ENCODE results near the gene PLN.

The PLN gene

DNA sequence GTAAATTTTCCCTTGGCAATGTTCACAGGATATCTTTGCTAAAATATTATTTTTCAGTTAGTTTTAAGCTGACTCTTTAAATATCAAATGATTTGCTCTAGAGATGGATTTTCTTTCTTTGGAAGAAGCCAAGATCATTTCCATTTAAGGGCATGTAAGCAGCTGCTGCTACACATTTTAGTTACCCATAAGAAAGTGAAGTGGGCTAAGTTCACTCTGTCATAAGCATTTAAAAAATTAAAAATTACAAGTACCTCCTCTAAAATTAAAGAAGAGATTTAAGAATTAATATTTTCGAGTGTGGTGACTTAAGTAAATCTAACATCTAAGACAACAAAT lies 1.2 kb upstream of the PLN start:
- H3K9me3 ChIP-seq (ENCODE audit: control insufficient read depth, insufficient read depth, low read depth, low read length), result no peaks in the 10 kb centered on the region
- no peak overlapping the region for H3K4me3 ChIP-seq (ENCODE audit: low read depth, low read length)
- H3K4me1 ChIP-seq (ENCODE audit: control insufficient read depth, insufficient read depth, low read length), result peaks cover 6% of the 10 kb centered on the region
- no peaks in the 10 kb centered on the region for H3K36me3 ChIP-seq (ENCODE audit: control insufficient read depth in 2 of 2, insufficient read depth in 1 of 2, low read length in 2 of 2)
- TF ChIP-seq BCL11B (tag by site-specific recombination; IDR thresholded peaks at IDR 0.05; ENCODE audit: low read depth), result no peak
- TF ChIP-seq ZNF76 (tag by site-specific recombination; IDR thresholded peaks at IDR 0.05; ENCODE audit: borderline replicate concordance, low read depth), result no peak
- TF ChIP-seq ZBTB48 (tag by site-specific recombination; IDR thresholded peaks at IDR 0.05), result no peak
- no peak for TF ChIP-seq GLIS1 (tag by site-specific recombination; IDR thresholded peaks at IDR 0.05)
- TF ChIP-seq WT1 (tag by site-specific recombination; IDR thresholded peaks at IDR 0.05), result no peak
- H3K27ac ChIP-seq (ENCODE audit: extremely low read depth, low read depth, low read length), result no peak overlapping the region
- CTCF ChIA-PET, result interaction anchor here (1.0 to 2.2 kb wide), 2 partner anchors 33 to 261 kb away, joined by 4 to 12 read pairs; no protein-coding TSS in a partner anchor
- POLR2A ChIA-PET, result no interaction called here

DNA sequence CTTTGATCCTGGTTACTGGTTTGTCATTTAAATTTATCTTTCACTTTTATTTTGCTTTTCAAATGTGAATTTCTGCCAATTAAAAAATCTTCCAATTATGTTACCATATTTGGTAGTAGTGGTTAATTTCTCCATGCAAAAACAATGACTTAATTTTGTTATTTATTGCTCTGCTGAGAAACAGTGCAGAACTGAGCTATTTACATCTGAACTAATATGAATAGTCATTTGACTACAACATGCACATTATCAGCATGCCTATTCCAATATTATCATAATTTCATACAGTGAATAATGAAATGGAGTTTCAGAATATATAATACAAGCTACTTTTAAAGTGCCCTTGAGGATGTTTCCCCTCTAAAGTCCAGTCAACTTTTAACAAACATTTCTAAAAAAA lies 517 bp downstream of the PLN start:
- POLR2A ChIA-PET, result no interaction called here
- H3K4me1 ChIP-seq (ENCODE audit: control insufficient read depth, insufficient read depth, low read length), result peaks cover 6% of the 10 kb centered on the region
- CTCF ChIA-PET, result interaction anchor here (0.6 to 2.6 kb wide), 3 partner anchors 32 to 265 kb away, joined by 3 to 11 read pairs (median 5); no protein-coding TSS in a partner anchor
- H3K27ac ChIP-seq (ENCODE audit: extremely low read depth, low read depth, low read length), result no peak overlapping the region
- no peak for TF ChIP-seq ZFP69B (tag by site-specific recombination; IDR thresholded peaks at IDR 0.05)
- no peak for TF ChIP-seq KLF10 (tag by site-specific recombination; IDR thresholded peaks at IDR 0.05)
- no peak for TF ChIP-seq ZNF155 (tag by site-specific recombination; IDR thresholded peaks at IDR 0.05)
- no peak for TF ChIP-seq ZIC2 (tag by site-specific recombination; IDR thresholded peaks at IDR 0.05)
- TF ChIP-seq, protein P1, sequence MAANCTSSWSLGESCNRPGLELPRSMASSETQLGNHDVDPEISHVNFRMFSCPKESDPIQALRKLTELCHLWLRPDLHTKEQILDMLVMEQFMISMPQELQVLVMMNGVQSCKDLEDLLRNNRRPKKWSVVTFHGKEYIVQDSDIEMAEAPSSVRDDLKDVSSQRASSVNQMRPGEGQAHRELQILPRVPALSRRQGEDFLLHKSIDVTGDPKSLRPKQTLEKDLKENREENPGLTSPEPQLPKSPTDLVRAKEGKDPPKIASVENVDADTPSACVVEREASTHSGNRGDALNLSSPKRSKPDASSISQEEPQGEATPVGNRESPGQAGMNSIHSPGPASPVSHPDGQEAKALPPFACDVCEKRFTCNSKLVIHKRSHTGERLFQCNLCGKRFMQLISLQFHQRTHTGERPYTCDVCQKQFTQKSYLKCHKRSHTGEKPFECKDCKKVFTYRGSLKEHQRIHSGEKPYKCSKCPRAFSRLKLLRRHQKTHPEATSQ (tag by site-specific recombination; IDR thresholded peaks at IDR 0.05), result no peak
- TF ChIP-seq ELK4 (IDR thresholded peaks at IDR 0.05; ENCODE audit: borderline replicate concordance, low read depth, low read length), result no peak
- no peak for TF ChIP-seq ZNF692 (tag by site-specific recombination; IDR thresholded peaks at IDR 0.05)
- no peaks in the 10 kb centered on the region for H3K36me3 ChIP-seq (ENCODE audit: control insufficient read depth in 2 of 2, insufficient read depth in 1 of 2, low read length in 2 of 2)
- H3K4me3 ChIP-seq (ENCODE audit: low read depth, low read length), result no peak overlapping the region
- no peaks in the 10 kb centered on the region for H3K9me3 ChIP-seq (ENCODE audit: control insufficient read depth, insufficient read depth, low read depth, low read length)

DNA sequence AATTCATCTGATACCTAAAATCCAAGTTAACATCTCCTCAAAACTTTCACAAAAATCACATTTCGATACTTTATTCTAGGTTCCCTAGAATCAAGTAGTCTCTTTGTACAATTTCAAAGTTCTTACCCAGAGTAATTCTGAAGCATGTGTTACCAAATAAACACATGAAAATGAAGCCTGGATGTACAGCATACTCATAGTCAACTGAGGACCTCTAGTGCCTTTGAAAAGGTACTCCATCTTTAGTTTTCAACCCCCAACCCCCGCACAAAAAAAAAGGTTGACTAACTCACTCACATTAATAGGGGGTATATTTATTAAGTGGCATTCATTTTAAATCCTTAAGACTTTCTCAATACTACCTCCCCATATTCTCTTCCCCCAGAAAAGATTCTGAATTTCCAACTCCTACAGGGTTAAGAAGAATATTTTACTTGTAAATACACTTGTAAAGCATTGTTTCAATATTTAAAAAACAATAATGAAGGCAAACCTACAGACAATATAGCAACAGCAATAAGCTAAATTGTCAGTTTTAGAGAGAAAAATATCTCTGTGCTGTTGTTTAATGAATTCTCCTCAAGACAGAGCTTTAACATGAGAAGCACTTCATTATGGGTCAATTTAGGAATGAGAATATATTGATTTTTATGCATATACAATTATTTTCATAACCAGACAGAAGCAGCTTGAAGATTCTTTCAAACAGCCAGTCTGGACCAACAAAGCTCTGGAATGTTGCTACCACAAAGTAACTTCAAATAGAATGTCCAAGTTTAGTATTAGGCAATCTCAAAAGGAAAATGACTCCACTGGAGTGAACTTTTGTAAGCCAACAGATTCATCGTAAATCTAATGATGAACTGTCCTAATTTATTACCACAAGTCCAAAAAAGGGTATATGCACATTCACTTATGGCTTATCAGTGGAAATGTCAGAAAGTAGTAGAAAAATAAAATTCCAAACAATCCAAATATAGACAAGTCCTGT lies 3.3 kb downstream of the PLN start:
- no peaks in the 10 kb centered on the region for H3K36me3 ChIP-seq (ENCODE audit: control insufficient read depth in 2 of 2, insufficient read depth in 1 of 2, low read length in 2 of 2)
- no peaks in the 10 kb centered on the region for H3K9me3 ChIP-seq (ENCODE audit: control insufficient read depth, insufficient read depth, low read depth, low read length)
- no peak overlapping the region for H3K4me3 ChIP-seq (ENCODE audit: low read depth, low read length)
- ChIA-PET CTCF (interaction anchor here (0.6 to 3.0 kb wide), 16 partner anchors 8 to 711 kb away, joined by 3 to 12 read pairs (median 4); partner anchors contain the start of gene SLC35F1), POLR2A (interaction anchor here (0.7 kb wide), 1 partner anchor 99 kb away, joined by 3 read pairs; no protein-coding TSS in a partner anchor)
- H3K27ac ChIP-seq (ENCODE audit: extremely low read depth, low read depth, low read length), result no peak overlapping the region
- H3K4me1 ChIP-seq (ENCODE audit: control insufficient read depth, insufficient read depth, low read length), result no peaks in the 10 kb centered on the region; the same call in 1 of the 2 replicates
- no peak for TF ChIP-seq ZNF239 (tag by site-specific recombination; IDR thresholded peaks at IDR 0.05)
- no peak for TF ChIP-seq WT1 (tag by site-specific recombination; IDR thresholded peaks at IDR 0.05)
- TF ChIP-seq ZNF660 (tag by site-specific recombination; IDR thresholded peaks at IDR 0.05), result 0 out of 2 replicates have a peak, but pooled peaks have one; percentile 55
- TF ChIP-seq, protein P2, sequence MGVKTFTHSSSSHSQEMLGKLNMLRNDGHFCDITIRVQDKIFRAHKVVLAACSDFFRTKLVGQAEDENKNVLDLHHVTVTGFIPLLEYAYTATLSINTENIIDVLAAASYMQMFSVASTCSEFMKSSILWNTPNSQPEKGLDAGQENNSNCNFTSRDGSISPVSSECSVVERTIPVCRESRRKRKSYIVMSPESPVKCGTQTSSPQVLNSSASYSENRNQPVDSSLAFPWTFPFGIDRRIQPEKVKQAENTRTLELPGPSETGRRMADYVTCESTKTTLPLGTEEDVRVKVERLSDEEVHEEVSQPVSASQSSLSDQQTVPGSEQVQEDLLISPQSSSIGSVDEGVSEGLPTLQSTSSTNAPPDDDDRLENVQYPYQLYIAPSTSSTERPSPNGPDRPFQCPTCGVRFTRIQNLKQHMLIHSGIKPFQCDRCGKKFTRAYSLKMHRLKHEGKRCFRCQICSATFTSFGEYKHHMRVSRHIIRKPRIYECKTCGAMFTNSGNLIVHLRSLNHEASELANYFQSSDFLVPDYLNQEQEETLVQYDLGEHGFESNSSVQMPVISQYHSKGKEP (tag by site-specific recombination; IDR thresholded peaks at IDR 0.05), result no peak
- TF ChIP-seq RBAK (tag by site-specific recombination; IDR thresholded peaks at IDR 0.05), result no peak
- no peak for TF ChIP-seq ZNF670 (tag by site-specific recombination; IDR thresholded peaks at IDR 0.05; ENCODE audit: low read depth)
- peak; percentile 40 for TF ChIP-seq CTCF (tag by site-specific recombination; IDR thresholded peaks at IDR 0.05)
- TF ChIP-seq ZNF654 (tag by site-specific recombination; IDR thresholded peaks at IDR 0.05; ENCODE audit: low read depth), result peak; percentile 93
- TF ChIP-seq ZNF549 (tag by site-specific recombination; IDR thresholded peaks at IDR 0.05), result no peak
